Hematopoietic multipotent progenitor cell treated with erythropoietin and hydrocortisone succinate and interleukin-3 and kit ligand, for 6 days (in vitro differentiated cells): ENCODE measurements around the gene MYH14.
"Not testable (repeated sequence)": the region's sequence is repeated elsewhere in the genome, so short reads cannot be mapped to it uniquely, and the experiment has no call there.

ENCODE experiments used
- DNase-seq: peaks from one replicate; pipeline ENCODE4 v3.0.0-alpha.2; 2015

MYH14 gene

GRCh38 chr19:50322931-50323781 is 119.7 kb downstream of the MYH14 start:
- no peak for DNase-seq

DNA sequence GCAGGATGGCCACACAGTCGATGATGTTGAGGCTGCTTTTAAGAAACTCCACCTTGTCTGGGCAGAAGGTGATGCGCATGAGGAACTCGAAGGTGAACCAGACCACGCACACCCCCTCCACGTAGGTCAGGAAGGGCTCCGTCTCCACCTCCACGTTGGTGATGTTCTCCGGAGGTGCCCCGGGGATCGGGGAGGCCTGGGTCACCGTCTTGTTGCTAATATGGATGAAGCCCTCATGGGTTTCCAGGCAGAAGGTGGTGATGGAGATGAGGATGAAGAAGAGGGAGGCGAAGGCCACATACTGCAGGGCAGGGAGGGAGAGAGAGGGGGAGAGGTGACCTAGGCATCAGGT is 120.3 kb downstream of the MYH14 start:
- DNase-seq = no peak

DNA sequence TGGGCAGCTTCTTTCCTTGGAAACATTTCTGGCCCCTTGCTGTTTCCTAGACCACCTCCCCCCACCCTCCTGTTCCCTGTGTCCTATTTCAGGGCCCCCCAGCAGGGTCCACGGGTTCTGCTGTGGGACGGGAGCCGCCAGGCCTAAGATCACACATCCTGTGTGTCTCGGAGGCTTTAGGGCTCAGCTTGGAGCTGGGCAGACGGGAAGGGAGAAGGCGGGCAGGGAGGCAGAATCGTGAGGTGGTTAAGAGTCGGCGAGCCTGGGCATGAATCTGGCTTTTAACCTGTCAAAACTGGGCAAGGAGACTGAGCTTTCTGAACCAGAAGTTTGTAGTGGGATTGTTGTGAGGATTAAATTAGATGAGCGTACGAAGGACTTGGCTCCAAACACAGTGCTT is 120.9 kb downstream of the MYH14 start:
- DNase-seq = no peak

- peak; percentile 79 for DNase-seq
These were observed 122.1 kb downstream of the MYH14 start for GRCh38 chr19:50325310-50326100.

GRCh38 chr19:50326101-50326664 is 122.8 kb downstream of the MYH14 start:
- no peak for DNase-seq

- DNase-seq = no peak
These were observed 123.6 kb downstream of the MYH14 start for GRCh38 chr19:50327013-50327412.

GRCh38 chr19:50327461-50328223 is 124.2 kb downstream of the MYH14 start:
- no peak for DNase-seq

DNA sequence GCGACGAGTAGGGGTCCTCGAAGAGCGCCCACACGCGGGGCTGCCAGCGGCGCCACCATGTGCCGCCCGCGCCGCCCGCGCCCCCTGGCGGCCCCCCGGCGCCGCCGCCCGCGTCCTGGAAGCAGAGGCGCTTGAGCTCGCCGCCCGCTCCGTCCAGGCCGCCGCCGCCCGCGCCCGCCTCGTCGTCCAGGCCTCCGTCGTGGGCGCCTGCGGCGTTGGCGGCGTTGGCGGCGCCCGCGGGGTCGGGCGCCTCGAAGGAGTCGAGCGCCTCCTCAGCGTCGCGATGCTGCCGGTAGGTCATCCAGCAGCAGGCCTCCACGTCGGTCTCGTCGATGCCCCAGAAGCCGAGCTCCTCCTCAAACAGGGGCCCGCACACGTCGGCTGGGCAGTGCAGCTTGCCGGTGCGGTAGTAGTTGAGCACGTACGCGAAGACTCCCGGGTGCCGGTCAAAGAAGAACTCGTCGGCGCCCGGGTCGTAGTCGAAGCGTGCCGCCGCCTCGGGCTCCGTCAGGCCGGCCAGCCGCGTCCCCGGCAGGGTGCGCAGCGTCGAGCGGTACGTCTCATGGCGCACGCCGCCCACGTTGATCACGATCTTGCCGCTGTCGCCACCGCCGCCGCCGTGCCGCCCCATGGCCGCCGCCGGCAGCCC is 124.9 kb downstream of the MYH14 start:
- DNase-seq = peak; percentile 36

DNA sequence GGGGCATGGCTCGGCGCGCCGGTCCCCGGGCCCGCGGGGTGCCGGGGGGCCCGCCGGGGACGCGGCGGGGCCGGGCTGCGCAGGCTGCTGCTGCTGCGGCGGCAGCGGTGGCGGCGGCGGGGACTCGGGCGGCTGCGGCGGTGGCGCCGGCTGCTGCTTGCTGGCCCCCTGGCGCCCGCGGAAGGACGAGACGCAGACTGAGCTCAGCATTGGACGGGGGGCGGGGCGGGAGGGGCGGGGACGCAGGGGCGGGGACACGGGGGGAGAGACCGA is 125.4 kb downstream of the MYH14 start:
- no peak for DNase-seq

DNA sequence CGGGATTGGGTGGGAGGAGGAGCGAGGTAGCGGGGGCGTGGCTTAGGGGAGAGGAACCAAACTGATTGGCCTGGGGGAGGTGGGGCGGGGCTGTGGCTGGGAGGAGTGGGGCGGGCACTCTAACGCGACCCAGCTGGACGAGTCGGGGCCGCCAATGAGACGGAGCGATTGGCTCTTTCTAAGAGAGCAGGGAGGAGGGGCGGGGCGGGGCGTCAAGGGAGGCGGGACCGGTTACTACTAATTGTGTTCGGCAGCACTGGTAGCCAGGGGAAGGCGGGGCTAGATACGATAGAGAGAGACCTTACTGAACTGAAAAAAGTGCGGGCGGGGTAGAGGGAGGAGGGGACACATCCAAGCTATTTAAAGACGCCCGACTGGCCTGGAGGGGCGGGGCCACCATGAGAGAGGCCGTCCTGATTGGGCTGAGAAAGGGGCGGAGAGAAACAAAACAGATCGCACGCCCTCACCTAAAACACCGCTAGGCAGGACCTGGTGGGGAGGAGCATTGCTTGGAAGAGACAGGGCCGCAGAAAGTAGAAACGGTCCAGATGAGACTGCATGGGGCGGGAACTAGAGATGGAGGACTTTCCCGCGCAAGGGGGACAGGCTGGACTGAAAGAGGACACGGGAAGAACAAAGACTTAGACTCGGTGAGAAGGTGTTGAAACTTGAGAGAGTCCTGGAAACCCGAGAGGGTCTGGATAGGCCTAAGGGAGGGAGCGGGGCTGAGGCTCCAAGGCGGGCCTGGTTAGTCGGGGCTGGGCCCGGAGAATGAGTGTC is 125.9 kb downstream of the MYH14 start, which contains the start of gene KCNC3:
KCNC3 (minus strand) TSS at position 232 of the 780 bp plus-strand sequence. CDS start 295 bp downstream, outside the sequence.
- DNase-seq = peak; percentile 93

DNA sequence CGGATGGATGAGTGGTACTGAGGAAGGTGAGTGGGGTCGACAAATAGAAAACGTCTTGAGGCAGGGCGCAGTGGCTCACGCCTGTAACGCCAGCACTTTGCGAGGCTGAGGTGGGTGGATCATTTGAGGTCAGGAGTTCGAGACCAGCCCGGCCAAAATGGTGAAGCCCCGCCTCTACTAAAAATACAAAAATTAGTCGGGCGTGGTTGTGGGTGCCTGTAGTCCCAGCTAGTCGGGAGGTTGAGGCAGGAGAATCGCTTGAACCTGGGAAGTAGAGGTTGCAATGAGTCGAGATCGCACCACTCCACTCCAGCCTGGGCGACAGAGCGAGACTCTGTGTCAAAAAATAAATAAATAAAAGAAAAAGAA is 126.5 kb downstream of the MYH14 start:
- not testable (repeated sequence) for DNase-seq

DNA sequence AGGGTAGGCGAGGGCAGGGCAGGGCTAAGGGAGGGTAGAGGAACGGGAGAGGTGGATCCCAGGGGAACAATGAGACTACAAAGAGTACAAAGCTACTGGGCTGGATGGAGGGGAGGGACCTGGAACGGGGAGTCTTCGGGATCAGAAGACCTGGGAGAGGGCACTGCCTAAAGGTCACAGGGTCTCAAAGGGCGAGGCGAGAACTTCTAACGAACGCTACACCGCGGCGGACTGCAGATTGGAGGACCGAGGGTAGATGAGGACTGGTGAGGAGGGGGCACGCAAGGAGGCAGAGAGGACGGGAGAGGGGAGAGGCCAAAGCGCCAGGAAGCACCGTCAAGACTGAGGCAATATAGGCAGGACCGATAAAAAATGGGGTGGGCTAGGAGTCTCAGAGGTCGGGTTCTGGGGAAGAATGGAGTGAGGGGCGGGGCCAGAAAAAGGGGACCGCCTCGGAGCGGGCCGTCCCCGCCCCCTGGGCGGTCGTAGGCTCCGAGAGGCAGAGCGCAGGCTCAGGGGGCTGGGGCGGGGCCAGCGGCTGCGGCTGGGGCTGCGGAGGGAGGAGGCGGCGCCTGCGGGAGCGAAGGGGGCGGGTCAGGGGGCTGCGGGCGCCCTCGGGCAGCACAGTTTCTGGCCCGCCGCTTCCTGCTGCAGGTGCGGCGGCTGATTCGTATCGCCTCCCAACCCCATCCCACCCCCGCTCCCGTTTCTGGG is 127.1 kb downstream of the MYH14 start:
- DNase-seq = peak; percentile 72

DNA sequence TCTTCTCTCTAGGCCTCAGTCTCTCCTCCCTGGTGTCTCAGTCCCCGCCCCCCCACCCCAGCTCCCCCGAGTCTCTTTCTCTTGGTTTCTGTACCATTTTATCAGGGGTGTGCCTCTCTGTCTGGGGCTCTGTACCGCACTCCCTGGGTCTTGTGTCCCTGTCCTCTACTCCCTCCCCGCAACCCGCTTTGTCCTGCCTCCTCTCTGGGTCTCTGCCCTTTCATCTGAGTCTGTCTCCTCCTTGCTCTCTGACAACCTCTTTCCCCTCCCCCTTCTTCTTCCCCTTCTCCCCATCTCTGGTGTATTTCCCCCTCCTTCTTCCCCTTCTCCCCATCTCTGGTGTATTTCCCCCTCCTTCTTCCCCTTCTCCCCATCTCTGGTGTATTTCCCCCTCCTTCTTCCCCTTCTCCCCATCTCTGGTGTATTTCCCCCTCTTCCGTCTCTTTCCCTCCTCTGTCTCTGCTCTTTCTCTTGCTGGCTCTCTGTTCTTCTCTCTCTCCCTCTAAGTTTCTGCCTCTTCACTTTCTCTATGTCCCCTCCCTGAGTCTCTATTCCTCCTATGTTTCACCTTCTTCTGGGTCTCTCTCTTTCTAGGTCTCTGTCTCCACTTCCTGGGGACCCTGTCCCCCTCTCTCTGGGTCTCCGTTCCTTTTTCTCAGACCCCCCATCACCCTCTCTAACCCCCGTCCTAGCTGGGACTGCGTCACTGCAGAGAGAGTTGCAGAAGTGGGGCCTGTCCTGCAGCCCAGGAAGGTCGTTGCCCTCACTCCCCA is 128.0 kb downstream of the MYH14 start:
- DNase-seq = no peak

DNA sequence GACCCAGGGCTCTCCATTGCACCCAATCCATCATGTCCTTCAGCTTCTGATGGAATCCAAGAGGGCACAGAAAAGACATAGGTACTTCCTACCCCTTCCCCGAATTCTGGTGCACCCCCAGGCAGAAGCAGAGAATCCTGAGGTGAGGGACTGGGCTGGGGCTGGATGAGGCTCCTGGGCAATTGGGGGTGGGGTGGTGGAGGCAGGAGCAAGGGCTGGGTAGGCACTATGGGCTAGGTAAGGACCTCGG is 128.5 kb downstream of the MYH14 start:
- DNase-seq = no peak

DNA sequence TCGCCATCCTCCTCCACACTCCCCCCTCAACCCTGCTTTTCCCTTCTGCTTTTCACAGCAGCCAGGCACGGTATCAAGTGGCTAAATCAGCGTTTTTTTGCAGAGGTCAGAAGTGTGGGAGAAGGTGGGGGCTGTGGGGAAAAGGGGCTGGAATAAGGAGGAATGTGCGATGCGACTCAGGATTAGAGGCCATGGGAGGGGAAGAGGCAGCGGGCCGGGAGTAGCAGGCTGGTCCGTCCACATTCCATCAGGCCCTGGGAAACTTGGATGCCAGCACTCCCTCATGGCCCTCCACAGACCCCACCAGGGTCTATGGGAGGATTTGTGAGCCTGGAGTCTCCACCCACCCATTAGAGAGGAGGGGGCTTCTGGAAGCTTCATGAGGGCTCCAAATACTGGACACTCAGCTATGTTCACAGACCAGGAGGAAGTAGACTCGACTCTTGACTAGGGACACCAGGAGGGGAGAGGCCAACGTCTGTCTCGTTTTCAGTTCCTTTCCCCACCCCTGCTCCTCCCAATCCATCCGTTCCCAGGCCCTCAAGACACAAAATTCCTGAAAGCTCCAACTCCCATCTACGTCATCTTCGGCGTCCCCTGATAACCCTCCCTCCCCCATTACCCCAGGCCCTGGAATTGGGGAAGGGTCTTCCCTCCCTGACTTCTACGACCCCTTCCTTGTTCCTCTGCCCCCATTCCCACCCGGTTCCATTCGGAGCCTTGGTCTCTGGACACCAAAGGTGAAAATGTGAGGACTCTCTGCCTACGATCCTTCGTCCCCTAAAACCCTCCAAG is 129.0 kb downstream of the MYH14 start:
- no peak for DNase-seq

- peak; percentile 80 for DNase-seq
These were observed 129.9 kb downstream of the MYH14 start for GRCh38 chr19:50333235-50333736.

GRCh38 chr19:50333737-50334617 is 130.6 kb downstream of the MYH14 start:
- DNase-seq = peak; percentile 81

GRCh38 chr19:50334741-50335421 is 131.5 kb downstream of the MYH14 start:
- DNase-seq = no peak
